Hypothalamus (tissue), 51 donors: Measurements from ENCODE around the gene PCDHGA8.
"Not testable (repeated sequence)": the region's sequence is repeated elsewhere in the genome, so short reads cannot be mapped to it uniquely, and the experiment has no call there.

ENCODE experiments used
- DNase-seq, 51 donors: peaks; one replicate each; lab custom pipeline; 2025; lab: John Stamatoyannopoulos, UW

PCDHGA8 gene

GRCh38 chr5:141427783-141428426 is 35.5 kb downstream of the PCDHGA8 start:
- DNase-seq = no peak

- DNase-seq = peak in 5 of 51 donors; percentile 3 to 23 (median 10)
Measured at GRCh38 chr5:141430332-141431113, 38.1 kb downstream of the PCDHGA8 start, which contains the start of gene PCDHGA12. Gene PCDHGA12, plus strand, starts transcription at chr5:141430507. Its CDS starts 253 bp downstream, at chr5:141430760.

- no peak for DNase-seq
Measured at GRCh38 chr5:141431286-141431685, 38.9 kb downstream of the PCDHGA8 start.

- not testable (repeated sequence) for DNase-seq
Measured at GRCh38 chr5:141432308-141432707, 39.9 kb downstream of the PCDHGA8 start.

- not testable (repeated sequence) for DNase-seq
Measured at GRCh38 chr5:141432726-141433125, 40.3 kb downstream of the PCDHGA8 start.

- no peak for DNase-seq
Measured at GRCh38 chr5:141434006-141434405, 41.6 kb downstream of the PCDHGA8 start.

- DNase-seq = no peak
Measured at GRCh38 chr5:141437221-141437620, 44.8 kb downstream of the PCDHGA8 start.

GRCh38 chr5:141439411-141440141 is 47.1 kb downstream of the PCDHGA8 start:
- DNase-seq = no peak

- DNase-seq = no peak
Measured at GRCh38 chr5:141440341-141440740, 47.9 kb downstream of the PCDHGA8 start.

GRCh38 chr5:141441571-141442170 is 49.2 kb downstream of the PCDHGA8 start:
- no peak for DNase-seq
